Glutamatergic neuron (in vitro differentiated cells): ENCODE measurements around the gene JUNB. TPM values are rescaled to one million over a fixed set of nuclear protein-coding genes. Genes with fewer than 3 reads are reported as not detected.

ENCODE experiments used
- DNase-seq: peaks from one replicate; pipeline ENCODE4 v3.0.0; 2022
- H3K27ac Mint-ChIP-seq: one replicate; pipeline ENCODE4 v1.8.0; 2020; ENCODE audit warnings: mild to moderate bottlenecking, mixed read lengths, inconsistent platforms; ENCODE audit not compliant: unreplicated experiment
- H3K27me3 Mint-ChIP-seq: one replicate; pipeline ENCODE4 v1.8.0; 2020; ENCODE audit warnings: mild to moderate bottlenecking, moderate library complexity, mixed read lengths, inconsistent platforms; ENCODE audit not compliant: unreplicated experiment
- H3K36me3 Mint-ChIP-seq: one replicate; pipeline ENCODE4 v1.8.0; 2020; ENCODE audit warnings: mild to moderate bottlenecking, mixed read lengths, inconsistent platforms; ENCODE audit not compliant: unreplicated experiment
- H3K4me1 Mint-ChIP-seq: one replicate; pipeline ENCODE4 v1.8.0; 2020; ENCODE audit warnings: mild to moderate bottlenecking, low read depth, mixed read lengths, inconsistent platforms; ENCODE audit not compliant: unreplicated experiment
- H3K4me3 Mint-ChIP-seq: one replicate; pipeline ENCODE4 v1.8.0; 2020; ENCODE audit warnings: mild to moderate bottlenecking, mixed read lengths, inconsistent platforms; ENCODE audit not compliant: unreplicated experiment
- H3K9me3 Mint-ChIP-seq: one replicate; pipeline ENCODE4 v1.8.0; 2020; ENCODE audit warnings: mild to moderate bottlenecking, moderate library complexity, mixed read lengths, inconsistent platforms; ENCODE audit not compliant: unreplicated experiment
- CTCF ChIP-seq: fragments of 200-600 bp; sonication (generic); IDR thresholded peaks from one replicate; pipeline ENCODE4 v1.5.0; 2021; ENCODE audit not compliant: partially characterized antibody, unreplicated experiment
- microRNA-seq: library from miRNA; unstranded; fragments of <30 nt; microRNA quantifications from one replicate; pipeline ENCODE4, GENCODE V29; 2020; ENCODE audit not compliant: unreplicated experiment
- total RNA-seq: library from RNA; stranded (reverse); fragmentation: NEBNext Ultra II Directional; extraction: Animal tissue kit (Norgen Biotek cat#: 25700); gene quantifications from one replicate; pipeline ENCODE4 v1.2.1, GENCODE V29; 2021; ENCODE audit not compliant: unreplicated experiment

JUNB gene
- total RNA-seq, 1 donor from 2014 or later, result 24.9 TPM

- DNase-seq, result peak; percentile 47
- Mint-ChIP-seq H3K27me3 (peaks cover 33% of the 10 kb centered on the region), H3K9me3 (peaks cover 25% of the 10 kb centered on the region), H3K4me1 (peaks cover 43% of the 10 kb centered on the region), H3K36me3 (peaks cover 12% of the 10 kb centered on the region), H3K4me3 (peak overlapping the region; percentile 95), H3K27ac (peak overlapping the region; percentile 98)
- TF ChIP-seq CTCF, result no peak
Measured at GRCh38 chr19:12838886-12839756, 47.8 kb downstream of the JUNB start.

GRCh38 chr19:12840091-12841079 lies 49.1 kb downstream of the JUNB start:
- peaks cover 47% of the 10 kb centered on the region for H3K4me1 Mint-ChIP-seq
- no peak for TF ChIP-seq CTCF
- peaks cover 28% of the 10 kb centered on the region for H3K9me3 Mint-ChIP-seq
- peak; percentile 98 for DNase-seq
- peak overlapping the region; percentile 98 for H3K27ac Mint-ChIP-seq
- peaks cover 33% of the 10 kb centered on the region for H3K27me3 Mint-ChIP-seq
- peaks cover 12% of the 10 kb centered on the region for H3K36me3 Mint-ChIP-seq
- H3K4me3 Mint-ChIP-seq, result peak overlapping the region; percentile 95

GRCh38 chr19:12841094-12841493 lies 49.8 kb downstream of the JUNB start:
- H3K9me3 Mint-ChIP-seq, result peaks cover 28% of the 10 kb centered on the region
- peaks cover 12% of the 10 kb centered on the region for H3K36me3 Mint-ChIP-seq
- peak overlapping the region; percentile 95 for H3K4me3 Mint-ChIP-seq
- DNase-seq, result peak; percentile 99
- peak overlapping the region; percentile 98 for H3K27ac Mint-ChIP-seq
- H3K4me1 Mint-ChIP-seq, result peaks cover 47% of the 10 kb centered on the region
- H3K27me3 Mint-ChIP-seq, result peaks cover 33% of the 10 kb centered on the region
- no peak for TF ChIP-seq CTCF

- Mint-ChIP-seq H3K36me3 (peaks cover 12% of the 10 kb centered on the region), H3K4me3 (peak overlapping the region; percentile 56), H3K27ac (peak overlapping the region; percentile 74), H3K27me3 (peaks cover 26% of the 10 kb centered on the region), H3K9me3 (peaks cover 26% of the 10 kb centered on the region), H3K4me1 (peaks cover 42% of the 10 kb centered on the region)
- DNase-seq, result no peak
- TF ChIP-seq CTCF, result no peak
Measured at GRCh38 chr19:12842511-12842910, 51.2 kb downstream of the JUNB start.

Small RNA genes within 50 kb of the gene (microRNA-seq; reads per million reads assigned to microRNA genes)
- gene MIR5684, result not detected

Other genes with a start within 250 kb of the JUNB start
- 11.2 TPM for gene ZNF564, start 240.0 kb upstream of the JUNB start, total RNA-seq
- 8.0 TPM for gene ZNF490, start 180.7 kb upstream of the JUNB start, total RNA-seq
- gene ZNF791, start 180.6 kb upstream of the JUNB start, total RNA-seq, result 27.6 TPM
- gene MAN2B1, start 124.7 kb upstream of the JUNB start, total RNA-seq, result 72.2 TPM
- 16.3 TPM for gene WDR83, start 124.7 kb upstream of the JUNB start, total RNA-seq
- gene DHPS, start 109.6 kb upstream of the JUNB start, total RNA-seq, result 116 TPM
- gene GNG14, start 103.5 kb upstream of the JUNB start, total RNA-seq, result not detected
- gene FBXW9, start 94.9 kb upstream of the JUNB start, total RNA-seq, result 7.4 TPM
- 135 TPM for gene TNPO2, start 67.6 kb upstream of the JUNB start, total RNA-seq
- gene TRIR, start 56.8 kb upstream of the JUNB start, total RNA-seq, result 204 TPM
- 49.3 TPM for gene GET3, start 54.0 kb upstream of the JUNB start, total RNA-seq
- not detected for gene BEST2, start 39.7 kb upstream of the JUNB start, total RNA-seq
- 40.1 TPM for gene HOOK2, start 15.9 kb upstream of the JUNB start, total RNA-seq
- 671 TPM for gene PRDX2, start 10.3 kb downstream of the JUNB start, total RNA-seq
- gene THSD8, start 10.6 kb downstream of the JUNB start, total RNA-seq, result 14.4 TPM
- 16.7 TPM for gene RNASEH2A, start 15.1 kb downstream of the JUNB start, total RNA-seq
- gene RTBDN, start 43.1 kb downstream of the JUNB start, total RNA-seq, result 4.8 TPM
- gene MAST1, start 47.0 kb downstream of the JUNB start, total RNA-seq, result 230 TPM
- gene DNASE2, start 90.0 kb downstream of the JUNB start, total RNA-seq, result 7.9 TPM
- gene KLF1, start 95.7 kb downstream of the JUNB start, total RNA-seq, result not detected
- 34.2 TPM for gene GCDH, start 99.7 kb downstream of the JUNB start, total RNA-seq
- 0.59 TPM for gene SYCE2, start 127.8 kb downstream of the JUNB start, total RNA-seq
- 71.6 TPM for gene FARSA, start 142.2 kb downstream of the JUNB start, total RNA-seq
- 543 TPM for gene CALR, start 147.1 kb downstream of the JUNB start, total RNA-seq
- 62.1 TPM for gene RAD23A, start 154.4 kb downstream of the JUNB start, total RNA-seq
- 28.8 TPM for gene GADD45GIP1, start 165.7 kb downstream of the JUNB start, total RNA-seq
- 0.44 TPM for gene DAND5, start 178.1 kb downstream of the JUNB start, total RNA-seq
- gene NFIX, start 204.0 kb downstream of the JUNB start, total RNA-seq, result 2.4 TPM